Measurements from ENCODE around the gene EME1. TPM values are rescaled to one million over a fixed set of nuclear protein-coding genes. Genes with fewer than 3 reads are reported as not detected.

Gene EME1
- total and polyA plus RNA-seq, 2 of the 13 experiments (the other 11 are each of a cell fraction or from before 2014, with no cell fraction given) = 20.7 to 24.6 TPM

GRCh38 chr17:50428831-50429424, 55.9 kb downstream of the EME1 start (continued):
- TF ChIP-seq ARHGAP35 (CRISPR knock-in tag; IDR thresholded peaks at IDR 0.05; ENCODE audit: borderline replicate concordance) (no peak), PHF21A (CRISPR knock-in tag; IDR thresholded peaks at IDR 0.05) (peak; percentile 98), PHF5A (CRISPR knock-in tag; IDR thresholded peaks at IDR 0.05; ENCODE audit: low read depth, unreplicated experiment) (no peak), PBX2 (CRISPR knock-in tag; IDR thresholded peaks at IDR 0.05) (peak; percentile 61), MYC (CRISPR knock-in tag; IDR thresholded peaks at IDR 0.05; ENCODE audit: borderline replicate concordance) (peak; percentile 68; the same call in 1 of the 2 replicates), ZBTB20 (CRISPR knock-in tag; IDR thresholded peaks at IDR 0.05; ENCODE audit: borderline replicate concordance, low read depth) (peak; percentile 79; the same call in 1 of the 2 replicates), RBFOX2 (IDR thresholded peaks at IDR 0.05; ENCODE audit: low read depth, low read length) (0 out of 2 replicates have a peak, but pooled peaks have one; percentile 24), RBM22 (optimal IDR thresholded peaks at IDR 0.05; ENCODE audit: low read length) (peak; percentile 37), ZFP91 (CRISPR knock-in tag; IDR thresholded peaks at IDR 0.05; ENCODE audit: borderline replicate concordance) (peak; percentile 47; the same call in 1 of the 2 replicates), TCF12 (IDR thresholded peaks at IDR 0.05) (no peak), TCF12 (CRISPR knock-in tag; IDR thresholded peaks at IDR 0.05) (peak; percentile 50; the same call in 1 of the 2 replicates), ZNF121 (CRISPR knock-in tag; IDR thresholded peaks at IDR 0.05) (peak; percentile 19; the same call in 1 of the 2 replicates), ATF5 (CRISPR knock-in tag; IDR thresholded peaks at IDR 0.05; ENCODE audit: low read depth) (peak; percentile 42; the same call in 1 of the 2 replicates), ZNF326 (CRISPR knock-in tag; IDR thresholded peaks at IDR 0.05; ENCODE audit: borderline replicate concordance) (no peak), ZNF263 (CRISPR knock-in tag; IDR thresholded peaks at IDR 0.05) (peak; percentile 79), PHF8 (CRISPR knock-in tag; IDR thresholded peaks at IDR 0.05) (0 out of 2 replicates have a peak, but pooled peaks have one; percentile 38), NFIC (IDR thresholded peaks at IDR 0.05; ENCODE audit: low read length) (peak; percentile 74; the same call in 1 of the 2 replicates), MEF2D (CRISPR knock-in tag; IDR thresholded peaks at IDR 0.05) (peak; percentile 83), HNRNPL (IDR thresholded peaks at IDR 0.05; ENCODE audit: low read depth, low read length) (no peak), ZKSCAN1 (IDR thresholded peaks at IDR 0.05; ENCODE audit: low read length) (peak; percentile 26; the same call in 1 of the 2 replicates), ZNF451 (CRISPR knock-in tag; IDR thresholded peaks at IDR 0.05) (0 out of 2 replicates have a peak, but pooled peaks have one; percentile 54)
- TF ChIP-seq, protein P1, sequence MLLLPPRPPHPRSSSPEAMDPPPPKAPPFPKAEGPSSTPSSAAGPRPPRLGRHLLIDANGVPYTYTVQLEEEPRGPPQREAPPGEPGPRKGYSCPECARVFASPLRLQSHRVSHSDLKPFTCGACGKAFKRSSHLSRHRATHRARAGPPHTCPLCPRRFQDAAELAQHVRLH (CRISPR knock-in tag; IDR thresholded peaks at IDR 0.05; ENCODE audit: borderline replicate concordance, low read depth) = peak; percentile 75; the same call in 1 of the 2 replicates
- TF ChIP-seq, protein P2, sequence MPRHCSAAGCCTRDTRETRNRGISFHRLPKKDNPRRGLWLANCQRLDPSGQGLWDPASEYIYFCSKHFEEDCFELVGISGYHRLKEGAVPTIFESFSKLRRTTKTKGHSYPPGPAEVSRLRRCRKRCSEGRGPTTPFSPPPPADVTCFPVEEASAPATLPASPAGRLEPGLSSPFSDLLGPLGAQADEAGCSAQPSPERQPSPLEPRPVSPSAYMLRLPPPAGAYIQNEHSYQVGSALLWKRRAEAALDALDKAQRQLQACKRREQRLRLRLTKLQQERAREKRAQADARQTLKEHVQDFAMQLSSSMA (CRISPR knock-in tag; IDR thresholded peaks at IDR 0.05) = no peak
- TF ChIP-seq, protein P3, sequence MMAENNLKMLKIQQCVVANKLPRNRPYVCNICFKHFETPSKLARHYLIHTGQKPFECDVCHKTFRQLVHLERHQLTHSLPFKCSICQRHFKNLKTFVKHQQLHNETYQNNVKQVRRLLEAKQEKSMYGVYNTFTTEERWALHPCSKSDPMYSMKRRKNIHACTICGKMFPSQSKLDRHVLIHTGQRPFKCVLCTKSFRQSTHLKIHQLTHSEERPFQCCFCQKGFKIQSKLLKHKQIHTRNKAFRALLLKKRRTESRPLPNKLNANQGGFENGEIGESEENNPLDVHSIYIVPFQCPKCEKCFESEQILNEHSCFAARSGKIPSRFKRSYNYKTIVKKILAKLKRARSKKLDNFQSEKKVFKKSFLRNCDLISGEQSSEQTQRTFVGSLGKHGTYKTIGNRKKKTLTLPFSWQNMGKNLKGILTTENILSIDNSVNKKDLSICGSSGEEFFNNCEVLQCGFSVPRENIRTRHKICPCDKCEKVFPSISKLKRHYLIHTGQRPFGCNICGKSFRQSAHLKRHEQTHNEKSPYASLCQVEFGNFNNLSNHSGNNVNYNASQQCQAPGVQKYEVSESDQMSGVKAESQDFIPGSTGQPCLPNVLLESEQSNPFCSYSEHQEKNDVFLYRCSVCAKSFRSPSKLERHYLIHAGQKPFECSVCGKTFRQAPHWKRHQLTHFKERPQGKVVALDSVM (CRISPR knock-in tag; IDR thresholded peaks at IDR 0.05) = no peak; the same call in 1 of the 2 replicates
